Hematopoietic multipotent progenitor cell treated with erythropoietin and hydrocortisone succinate and interleukin-3 and kit ligand, for 4 days (in vitro differentiated cells): ENCODE measurements around the gene CAMKMT.
"Not testable (repeated sequence)": the region's sequence is repeated elsewhere in the genome, so short reads cannot be mapped to it uniquely, and the experiment has no call there.

Experiments
- DNase-seq: peaks from one replicate; pipeline ENCODE4 v3.0.0-alpha.2; 2015

CAMKMT gene

DNA sequence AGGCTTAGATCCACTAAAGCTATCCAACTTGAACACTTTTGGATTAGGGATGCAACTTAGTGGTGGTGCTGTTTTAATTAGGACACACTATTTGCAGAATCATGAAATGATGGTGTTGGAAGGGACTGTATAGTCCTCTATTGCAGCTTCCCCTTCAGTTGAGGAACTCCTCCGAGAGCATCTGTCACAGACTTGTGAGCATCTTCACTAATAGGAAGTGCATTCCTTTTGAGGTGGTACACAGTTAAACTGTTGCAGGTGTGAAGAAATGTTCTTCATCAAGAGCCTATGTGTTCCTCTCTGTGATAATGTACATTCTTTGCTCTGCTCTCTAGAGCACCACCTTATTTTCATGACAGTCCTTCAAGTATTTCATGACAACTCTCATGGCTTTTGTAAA lies 197.4 kb downstream of the CAMKMT start:
- DNase-seq = no peak

DNA sequence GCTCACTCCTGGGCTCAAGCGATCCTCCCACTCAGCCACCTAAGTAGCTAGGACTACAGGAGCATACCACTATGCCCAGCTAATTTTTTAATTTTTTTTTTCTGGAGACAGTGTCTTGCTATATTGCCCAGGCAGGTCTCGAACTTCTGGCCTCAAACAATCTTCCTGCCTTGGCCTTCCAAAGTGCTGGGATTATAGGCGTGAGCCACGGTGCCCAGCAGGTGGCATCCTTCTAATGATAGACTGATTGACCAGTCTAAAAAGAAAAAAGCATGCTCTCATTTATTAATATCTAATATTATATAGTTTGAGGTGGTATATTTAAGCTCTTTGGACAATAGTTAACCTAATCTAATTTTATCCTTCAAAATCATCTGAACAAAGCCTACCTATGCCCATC lies 198.6 kb downstream of the CAMKMT start:
- DNase-seq = peak; percentile 36

DNA sequence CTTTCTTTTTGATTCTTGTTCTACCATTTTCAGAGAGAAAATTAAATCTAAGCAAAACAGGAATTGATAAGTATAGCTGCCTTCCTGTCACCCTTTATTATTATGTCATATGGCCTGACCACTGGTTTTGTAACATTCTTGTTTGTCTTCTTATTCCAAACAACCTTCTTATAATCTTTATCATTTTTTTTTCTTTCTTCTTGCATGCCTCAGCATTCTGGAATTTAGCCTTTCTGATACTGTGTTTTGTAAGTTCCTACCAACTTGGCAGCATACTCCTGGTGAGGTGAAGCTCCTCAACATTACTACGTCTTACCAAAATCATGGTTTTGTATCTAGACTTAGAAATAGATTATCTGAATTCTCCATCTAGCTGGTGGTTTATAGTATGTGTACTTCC lies 199.2 kb downstream of the CAMKMT start:
- DNase-seq = peak; percentile 8

DNA sequence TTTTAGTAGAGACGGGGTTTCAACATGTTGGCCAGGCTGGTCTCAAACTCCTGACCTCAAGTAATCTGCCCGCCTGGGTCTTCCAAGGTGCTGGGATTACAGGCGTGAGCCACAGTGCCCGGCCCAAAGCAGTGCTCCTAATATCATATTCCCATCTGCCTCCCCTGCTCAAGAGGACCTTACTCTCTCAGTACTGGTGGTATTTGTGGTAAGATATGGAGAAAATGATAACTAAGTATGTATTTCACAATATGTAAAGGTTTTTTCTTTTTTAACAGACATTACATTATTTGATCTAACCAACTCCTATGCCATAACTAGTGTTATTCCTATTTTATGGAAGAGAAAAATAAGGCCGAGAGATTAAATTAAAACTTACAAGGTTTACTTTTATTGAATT lies 201.0 kb downstream of the CAMKMT start:
- DNase-seq = peak; percentile 60

DNA sequence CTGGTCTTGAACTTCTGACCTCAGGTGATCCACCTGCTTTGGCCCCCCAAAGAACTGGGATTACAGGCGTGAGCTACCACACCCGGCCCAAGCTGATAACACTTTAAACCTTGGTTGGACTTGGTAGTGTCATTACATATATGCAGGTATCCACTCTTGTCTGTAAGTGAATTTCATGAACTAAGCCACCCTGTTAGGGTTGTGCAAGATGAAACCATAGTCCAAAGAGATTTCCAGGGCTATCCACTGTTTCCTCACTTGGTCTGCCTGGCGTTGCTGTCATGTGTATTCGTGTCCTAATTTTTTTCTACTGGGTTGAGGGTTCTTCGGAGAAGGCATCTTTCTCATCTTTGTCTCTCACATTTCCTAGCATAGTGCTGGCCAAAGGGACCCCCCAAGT lies 203.0 kb downstream of the CAMKMT start:
- no peak for DNase-seq

DNA sequence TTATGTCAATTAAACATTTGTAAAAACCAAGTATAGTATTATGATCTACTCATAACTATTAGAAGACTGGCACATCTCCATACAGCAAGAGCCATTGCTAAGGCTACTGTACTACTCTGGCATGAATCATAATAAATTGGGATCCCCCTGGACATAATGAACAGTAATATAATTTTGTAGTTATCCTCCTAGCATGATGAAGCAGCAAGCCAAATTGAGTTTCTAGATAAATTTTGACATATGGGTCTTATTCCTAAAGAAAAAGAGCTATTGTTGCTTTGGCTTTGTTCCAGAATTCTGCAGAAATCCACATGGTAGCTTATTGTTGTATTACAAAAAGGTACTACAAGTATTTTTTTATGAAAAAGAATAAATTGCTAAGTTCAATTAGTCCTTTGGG lies 204.3 kb downstream of the CAMKMT start:
- no peak for DNase-seq

DNA sequence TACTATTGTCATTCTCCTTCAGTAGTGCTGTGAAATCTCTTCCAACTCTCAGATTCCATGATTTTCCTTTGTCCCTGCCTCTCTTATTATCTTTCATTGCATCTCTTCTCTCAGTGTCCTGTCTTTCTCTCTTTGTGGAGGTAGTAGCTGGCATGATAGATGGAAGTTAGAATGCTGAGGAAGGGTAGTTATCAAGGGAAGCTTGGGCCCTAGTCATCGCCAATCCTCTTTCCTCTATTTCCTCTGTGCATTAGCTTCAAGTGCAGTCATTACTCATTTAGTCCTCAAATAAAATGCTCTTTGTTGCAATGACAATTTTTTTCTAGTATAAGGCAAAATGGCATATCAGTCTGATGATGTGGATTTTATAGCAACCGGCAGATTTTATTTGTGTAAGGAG lies 207.7 kb downstream of the CAMKMT start:
- no peak for DNase-seq

DNA sequence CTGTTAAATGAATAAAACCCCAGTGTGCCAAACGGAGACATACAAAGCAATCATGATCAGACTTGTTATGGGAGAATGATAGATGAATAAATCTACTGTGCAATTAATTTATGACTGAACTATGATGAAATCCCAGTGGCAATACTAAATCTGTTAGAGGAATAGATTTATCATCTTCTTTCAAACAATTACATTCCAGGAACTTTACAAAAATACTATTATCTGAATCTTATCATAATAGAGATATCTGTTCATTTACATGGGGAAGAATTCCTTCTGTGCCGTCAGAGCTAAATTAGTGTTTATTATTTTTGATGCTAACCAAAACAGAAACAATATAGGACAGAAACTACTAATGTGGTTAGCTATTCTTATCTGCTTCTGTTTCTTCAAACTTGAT lies 208.5 kb downstream of the CAMKMT start:
- no peak for DNase-seq

DNA sequence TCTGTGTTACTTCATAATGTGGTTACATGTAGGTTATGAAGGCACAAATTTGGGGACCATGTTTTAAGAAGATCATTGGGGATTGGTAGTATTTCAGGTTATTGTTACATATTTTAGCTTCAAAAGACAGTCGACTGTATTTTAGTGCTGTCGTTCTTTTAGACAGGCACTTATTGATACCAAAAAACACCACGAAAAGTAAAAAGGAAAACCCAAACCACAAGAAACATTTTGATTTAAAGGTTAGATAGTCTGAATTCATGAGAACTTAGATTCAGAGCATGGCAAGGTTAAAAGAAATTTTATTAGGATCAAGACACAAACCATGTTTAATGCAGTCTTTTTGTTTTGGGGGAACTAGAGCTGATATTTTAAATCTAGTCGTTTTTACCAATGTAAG lies 209.0 kb downstream of the CAMKMT start:
- DNase-seq = no peak

DNA sequence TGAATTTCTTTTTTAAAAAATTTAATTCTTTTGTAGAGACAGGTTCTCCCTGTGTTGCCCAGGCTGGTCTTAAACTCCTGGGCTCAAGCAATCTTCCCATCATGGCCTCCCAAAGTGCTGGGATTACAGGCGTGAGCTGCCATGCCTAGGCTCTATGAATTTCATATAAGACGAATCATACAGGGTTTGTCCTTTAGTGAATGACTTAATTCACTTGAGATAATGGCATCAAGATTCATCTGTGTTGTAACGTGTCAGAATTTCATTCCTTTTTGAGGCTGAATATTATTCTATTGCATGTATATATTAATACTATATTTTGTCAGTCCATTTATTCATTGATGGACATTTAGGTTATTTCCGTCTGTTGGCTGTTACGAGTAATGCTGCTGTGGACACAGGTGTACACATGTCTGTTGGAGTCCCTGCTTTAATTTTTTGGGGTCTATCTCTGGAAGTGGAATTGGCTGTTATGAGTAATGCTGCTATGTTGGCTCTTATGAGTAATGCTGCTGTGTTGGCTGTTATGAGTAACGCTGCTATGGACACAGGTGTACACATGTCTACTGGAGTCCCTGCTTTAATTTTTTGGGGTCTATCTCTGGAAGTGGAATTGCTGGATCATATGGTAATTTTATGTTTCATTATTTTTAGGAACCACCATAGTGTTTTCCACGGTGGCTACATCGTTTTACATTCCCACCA lies 210.6 kb downstream of the CAMKMT start:
- DNase-seq = no peak

DNA sequence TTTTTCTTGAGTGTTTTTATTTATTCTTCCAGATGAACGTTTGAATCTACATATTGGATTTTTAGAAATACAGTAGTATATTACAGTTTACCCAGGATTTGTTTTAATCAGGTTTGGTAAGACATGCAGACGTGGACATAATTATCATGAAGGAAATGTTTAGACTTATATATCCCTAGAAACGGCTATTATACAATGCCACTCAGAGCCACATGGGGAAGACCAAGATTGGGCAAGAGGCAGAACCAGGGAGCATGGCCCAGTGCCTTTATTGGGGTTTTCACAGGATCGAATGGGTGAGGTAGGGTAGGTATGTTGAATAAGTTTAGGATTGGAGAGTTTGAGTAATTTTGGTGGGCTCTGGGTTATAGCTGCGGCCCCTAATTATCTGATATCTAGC lies 212.2 kb downstream of the CAMKMT start:
- no peak for DNase-seq

DNA sequence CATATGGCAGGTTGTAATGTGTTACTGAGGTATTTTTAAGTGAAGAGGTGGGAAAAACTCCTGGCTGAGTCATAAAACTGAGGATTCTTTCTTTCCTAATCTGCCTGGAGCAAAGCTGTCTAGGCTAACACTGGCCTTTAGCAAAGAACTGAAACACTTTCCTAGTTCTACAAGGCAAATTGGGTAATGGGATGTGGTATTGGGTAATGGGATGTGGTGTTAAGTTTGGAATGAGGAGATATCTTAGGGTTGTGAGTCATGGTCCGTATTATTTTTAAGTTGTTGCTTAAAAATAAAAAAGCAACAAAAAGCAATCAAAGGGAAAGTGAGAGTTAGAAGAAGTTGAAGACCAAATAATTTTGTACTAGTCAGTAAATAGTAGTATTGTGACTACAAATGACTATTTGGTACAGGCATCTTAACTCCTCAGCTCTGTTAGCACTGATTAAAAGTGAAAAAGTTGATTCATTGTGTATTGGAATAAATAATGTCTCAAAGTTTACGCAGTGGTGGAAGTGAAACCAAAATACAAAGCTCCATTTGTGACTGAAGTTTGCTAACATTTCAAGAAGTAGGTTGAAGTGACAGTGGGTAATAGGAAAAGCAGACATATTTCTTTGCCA lies 216.8 kb downstream of the CAMKMT start:
- peak; percentile 51 for DNase-seq

DNA sequence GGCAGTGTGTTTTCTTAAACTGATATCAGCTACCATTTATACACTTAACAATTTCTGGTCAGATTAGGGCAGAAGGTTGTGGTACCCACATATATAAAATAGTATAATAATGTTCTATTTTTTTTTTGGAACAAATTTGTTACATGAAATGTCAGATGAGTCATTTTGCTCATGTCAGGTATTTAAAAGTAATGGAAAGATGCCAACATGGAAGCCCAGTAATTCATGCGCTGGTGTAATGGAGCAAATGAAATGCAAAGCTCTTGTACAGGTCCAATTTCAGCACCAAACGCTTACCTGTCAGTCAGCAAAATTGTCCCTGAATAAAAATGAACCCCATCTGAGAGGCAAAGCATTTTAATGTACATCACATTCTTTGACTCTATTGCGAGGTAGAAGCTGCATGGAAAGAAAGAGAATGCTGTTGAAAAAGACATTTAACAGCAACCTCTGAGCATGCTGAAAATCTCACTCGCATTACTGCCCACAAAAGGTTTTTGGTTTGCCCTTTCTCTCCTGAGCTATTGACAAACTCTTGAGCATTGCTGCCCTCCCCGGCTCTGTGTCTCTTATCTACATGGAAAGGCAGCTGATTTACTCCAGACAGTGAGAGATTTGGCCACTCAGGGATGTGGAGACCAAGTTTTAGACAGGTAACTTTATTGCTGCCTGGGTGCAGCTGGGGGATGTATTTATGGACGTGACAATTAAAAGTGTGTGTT lies 217.5 kb downstream of the CAMKMT start:
- DNase-seq = no peak

DNA sequence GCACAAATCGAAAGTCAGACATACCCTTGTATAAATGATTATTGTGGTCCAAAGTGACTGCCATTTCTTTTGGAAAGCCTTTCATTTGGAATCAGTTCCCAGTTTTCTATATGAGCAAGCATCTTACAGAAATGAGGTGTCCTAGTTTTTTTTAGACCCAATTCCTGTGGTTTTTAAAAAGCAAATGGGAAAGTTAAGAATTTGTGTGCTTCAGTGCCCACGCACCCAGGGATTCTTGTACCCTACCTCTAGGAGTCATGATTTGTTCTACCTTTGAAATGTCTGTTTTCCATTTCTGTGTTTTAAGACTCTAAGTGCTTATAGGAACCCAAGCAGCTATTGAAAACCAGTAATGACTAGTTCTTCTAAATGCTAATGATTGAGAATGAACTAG lies 218.1 kb downstream of the CAMKMT start:
- DNase-seq = no peak

DNA sequence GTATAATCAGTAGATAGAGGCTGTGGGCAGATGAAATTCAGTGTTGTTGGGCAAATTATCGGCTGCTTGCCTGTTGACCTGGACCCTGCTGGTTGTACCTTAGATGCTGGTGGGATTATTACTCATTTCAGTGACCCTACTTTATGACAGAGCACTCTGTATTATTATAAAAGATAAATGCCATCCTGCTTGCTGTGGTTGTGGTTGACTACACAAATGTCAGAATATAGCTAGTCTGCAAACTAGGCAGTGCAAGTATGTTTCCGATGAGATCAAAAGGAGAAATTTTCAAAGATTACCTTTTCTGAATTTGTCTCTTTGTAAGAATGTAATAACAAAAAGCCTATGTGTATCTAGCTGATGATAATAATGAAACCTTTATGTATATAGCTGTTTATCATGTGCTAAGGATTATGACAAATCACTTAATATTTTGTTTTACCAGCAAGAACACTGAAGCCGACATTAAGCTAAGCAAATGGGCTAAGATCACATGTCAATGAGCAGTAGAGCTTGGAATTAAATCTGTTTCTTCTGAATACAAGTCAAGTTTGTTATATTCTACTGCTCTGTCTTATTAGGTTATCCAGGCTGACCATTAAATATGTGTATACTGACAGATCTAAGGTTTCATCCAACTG lies 219.2 kb downstream of the CAMKMT start:
- DNase-seq = no peak

DNA sequence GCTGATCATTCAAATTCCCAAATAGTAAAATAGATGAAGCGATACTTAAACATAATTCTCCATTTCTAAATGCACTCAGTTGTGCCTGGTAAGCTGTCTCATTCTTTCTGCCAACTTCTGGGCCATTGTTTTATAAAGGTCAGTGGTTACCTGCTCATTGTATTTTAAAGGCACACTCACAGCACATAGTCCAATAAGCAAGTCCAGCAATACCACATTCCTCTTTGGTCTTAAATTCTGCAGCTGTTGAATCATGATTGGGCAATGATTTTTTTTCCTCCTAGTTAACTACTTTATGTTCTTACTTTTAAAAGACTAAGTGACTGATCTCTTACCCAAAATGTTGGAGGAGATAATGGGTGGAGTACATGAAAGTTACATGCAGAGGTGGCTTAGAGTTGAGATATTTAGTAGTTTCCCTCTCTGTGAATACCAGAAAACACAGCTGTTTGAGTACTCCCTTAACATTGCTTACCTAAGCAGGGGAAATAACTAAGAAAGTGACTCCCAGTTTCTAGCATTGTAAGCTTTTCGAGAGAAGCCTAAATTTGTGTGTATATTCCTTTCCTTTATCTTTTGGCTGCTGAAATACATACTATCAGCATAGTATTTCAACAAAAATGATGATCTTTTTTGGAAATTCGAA lies 220.7 kb downstream of the CAMKMT start:
- DNase-seq = no peak

DNA sequence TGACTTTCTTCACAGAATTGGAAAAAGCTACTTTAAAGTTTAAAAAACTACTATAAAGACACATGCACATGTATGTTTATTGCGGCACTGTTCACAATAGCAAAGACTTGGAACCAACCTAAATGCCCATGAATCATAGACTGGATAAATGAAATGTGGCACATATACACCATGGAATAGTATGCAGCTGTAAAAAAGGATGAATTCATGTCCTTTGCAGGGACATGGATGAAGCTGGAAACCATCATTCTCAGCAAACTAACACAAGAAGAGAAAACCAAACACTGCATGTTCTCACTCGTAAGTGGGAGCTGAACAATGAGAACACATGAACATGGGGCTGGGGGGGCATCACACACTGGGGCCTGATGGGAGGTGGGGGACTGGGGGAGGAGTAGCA lies 233.9 kb downstream of the CAMKMT start:
- not testable (repeated sequence) for DNase-seq

DNA sequence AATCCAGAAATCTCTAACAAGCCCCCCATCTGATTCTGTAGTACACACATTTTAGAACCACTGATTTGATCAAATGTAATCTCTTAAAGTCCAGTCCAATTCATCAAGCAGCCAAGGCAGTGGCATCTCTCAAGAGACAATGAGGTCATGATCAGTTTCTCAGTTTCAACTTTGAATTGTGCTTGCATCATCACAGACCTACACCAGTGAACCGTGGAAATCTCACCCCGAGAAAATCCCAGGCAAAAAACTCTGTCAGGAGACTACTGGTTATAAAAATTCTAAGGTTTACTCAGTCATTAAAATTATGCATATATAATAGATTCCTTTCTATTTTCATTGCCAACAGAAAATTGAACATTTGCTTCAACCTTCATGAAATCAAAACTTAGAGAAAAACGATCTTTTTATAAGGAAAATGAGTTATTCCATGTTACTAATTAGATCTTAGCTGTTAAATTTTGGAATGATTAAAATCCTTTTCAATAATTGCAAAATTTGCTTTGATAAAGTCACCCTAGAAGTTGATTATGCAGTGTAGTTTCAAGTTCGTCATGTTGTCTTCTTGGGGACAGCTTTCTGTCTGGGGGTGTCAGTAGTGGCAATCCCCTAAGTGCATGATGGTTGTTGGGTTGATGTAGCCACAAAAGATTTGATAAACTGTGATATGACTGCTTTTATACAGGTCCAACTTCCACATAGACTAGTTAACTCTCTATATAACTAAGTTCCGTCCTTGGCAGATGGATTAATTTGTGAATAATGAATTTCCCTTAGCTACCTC lies 235.0 kb downstream of the CAMKMT start:
- DNase-seq = no peak

DNA sequence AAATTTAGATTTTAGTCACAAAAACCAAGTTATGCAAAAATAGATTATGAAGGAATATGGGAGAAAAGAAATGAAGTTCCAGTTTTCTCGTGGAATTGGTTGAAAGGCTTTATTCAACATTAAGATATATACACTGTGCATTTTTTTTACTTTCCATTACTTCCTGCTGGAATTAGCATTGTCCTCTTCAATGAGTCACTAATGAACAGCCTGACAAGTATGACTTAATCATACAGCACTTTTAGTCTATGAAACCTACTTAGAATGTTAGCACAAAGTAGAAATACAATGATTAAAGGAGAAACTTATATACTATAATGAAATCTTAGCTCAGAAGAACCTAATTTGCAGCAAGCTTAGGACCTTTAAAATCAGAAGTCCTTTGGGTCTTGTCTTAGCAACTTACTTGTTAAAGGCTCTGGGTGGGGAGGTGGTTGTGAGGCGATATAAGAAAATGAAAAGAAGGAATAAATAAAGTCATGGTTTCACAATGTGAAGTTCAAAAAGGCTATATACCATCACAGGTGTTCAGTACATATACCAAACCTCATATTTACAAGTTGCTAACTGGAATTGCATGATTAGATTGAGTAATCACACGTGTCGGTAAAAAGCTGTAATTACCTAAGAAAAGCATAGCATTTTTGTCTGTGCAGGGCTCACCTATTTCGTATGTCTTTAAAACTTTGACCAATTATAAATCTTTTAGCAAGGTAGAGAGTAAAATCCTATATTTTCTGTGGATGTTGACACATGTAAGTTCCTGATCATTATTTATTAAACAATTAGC lies 236.8 kb downstream of the CAMKMT start:
- DNase-seq = no peak

DNA sequence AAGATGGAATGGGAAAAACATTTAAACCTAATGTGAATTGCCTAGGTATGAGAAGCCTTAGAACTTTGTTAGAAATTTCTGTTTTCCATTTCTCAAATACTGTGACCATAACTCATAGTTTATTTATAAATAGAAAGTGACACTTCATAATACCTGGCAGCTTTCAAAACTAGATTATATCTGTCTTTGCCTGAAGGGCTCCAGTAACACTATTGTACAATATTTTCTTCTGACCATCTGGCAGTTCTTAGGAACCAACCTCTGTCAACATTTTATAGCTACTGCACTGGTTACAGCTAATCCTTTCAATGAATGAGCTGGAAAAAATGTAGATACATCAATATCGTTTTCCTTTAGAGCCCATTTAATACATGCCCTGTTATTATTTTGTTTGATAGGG lies 237.4 kb downstream of the CAMKMT start:
- no peak for DNase-seq

DNA sequence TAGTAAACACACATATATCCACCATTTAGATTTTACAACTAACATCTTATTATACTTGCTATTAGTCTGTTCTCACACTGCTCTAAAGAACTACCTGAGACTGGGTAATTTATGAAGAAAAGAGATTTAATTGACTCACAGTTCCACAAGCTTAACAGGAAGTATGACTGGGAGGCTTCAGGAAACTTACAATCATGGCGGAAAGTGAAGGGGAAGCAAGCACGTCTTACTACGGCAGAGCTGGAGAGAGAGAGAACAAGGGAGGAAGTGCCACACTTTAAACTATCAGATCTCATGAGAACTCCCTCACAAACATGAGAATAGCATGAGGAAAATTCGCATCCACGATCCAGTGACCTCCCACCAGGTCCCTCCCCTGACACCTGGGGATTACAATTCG lies 240.7 kb downstream of the CAMKMT start:
- DNase-seq = no peak

DNA sequence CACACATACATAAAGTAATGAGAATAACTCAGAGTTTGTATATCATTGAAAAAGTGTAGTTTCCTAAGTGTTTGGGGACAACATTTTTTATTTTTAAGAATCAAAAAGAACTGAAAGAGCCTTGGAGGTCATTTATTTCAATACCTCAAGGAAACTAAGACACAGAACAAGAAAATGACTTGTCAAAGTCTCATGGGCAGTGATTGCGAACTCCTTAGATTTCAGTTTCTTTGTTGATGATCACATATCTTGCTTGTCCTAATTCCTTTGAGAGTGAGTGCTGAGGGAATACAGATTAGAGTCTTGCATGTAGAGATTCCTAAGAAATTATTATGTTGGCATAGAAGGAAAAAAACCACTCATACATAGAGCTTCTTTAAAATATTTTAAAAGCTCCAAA lies 243.8 kb downstream of the CAMKMT start:
- no peak for DNase-seq
